Mesendoderm (in vitro differentiated cells): ENCODE results near the gene SMURF2.
A peak's percentile ranks its signal among the peaks of the same experiment; 100 is the strongest.

Experiments used
- DNase-seq: peaks from one replicate; pipeline ENCODE4 v3.0.0; 2013
- H2AK5ac ChIP-seq: 2 replicates; pipeline ENCODE4 v1.6.1; 2013; ENCODE audit warnings: low read length, inconsistent platforms
- H2BK120ac ChIP-seq: 2 replicates; pipeline ENCODE4 v1.6.1; 2013; ENCODE audit warnings: low read depth, mild to moderate bottlenecking, low read length, moderate library complexity, mixed read lengths
- H2BK15ac ChIP-seq: replicated peaks from 2 replicates; pipeline ENCODE4 v1.6.1; 2013; ENCODE audit warnings: low read depth, mild to moderate bottlenecking, moderate library complexity
- H2BK5ac ChIP-seq: 2 replicates; pipeline ENCODE4 v1.6.1; 2013; ENCODE audit warnings: low read length, inconsistent platforms
- H3K18ac ChIP-seq: 2 replicates; pipeline ENCODE4 v1.6.1; 2013; ENCODE audit warnings: mild to moderate bottlenecking, low read length, mixed read lengths
- H3K23ac ChIP-seq: one replicate; pipeline ENCODE4 v1.6.1; 2013; ENCODE audit warnings: low read length
- H3K27ac ChIP-seq: 2 replicates; pipeline ENCODE4 v1.5.1; 2013; ENCODE audit warnings: low read depth, mild to moderate bottlenecking, inconsistent platforms, low read length, moderate library complexity
- H3K27me3 ChIP-seq: 2 replicates; pipeline ENCODE4 v1.6.1; 2013; ENCODE audit warnings: low read length, control low read depth, mild to moderate bottlenecking, inconsistent platforms; ENCODE audit not compliant: insufficient read depth, poor library complexity
- H3K36me3 ChIP-seq: 2 replicates; pipeline ENCODE4 v1.6.1; 2013; ENCODE audit warnings: low read length, inconsistent platforms; ENCODE audit not compliant: control insufficient read depth, insufficient read depth
- H3K4ac ChIP-seq: one replicate; pipeline ENCODE4 v1.6.1; 2013; ENCODE audit warnings: low read depth, mild to moderate bottlenecking, low read length, moderate library complexity
- H3K4me1 ChIP-seq: 2 replicates; pipeline ENCODE4 v1.6.1; 2013; ENCODE audit warnings: low read depth, low read length, inconsistent platforms; ENCODE audit not compliant: control insufficient read depth
- H3K4me2 ChIP-seq: 2 replicates; pipeline ENCODE4 v1.6.1; 2013; ENCODE audit warnings: low read length
- H3K4me3 ChIP-seq: 2 replicates; pipeline ENCODE4 v1.5.1; 2013; ENCODE audit warnings: mild to moderate bottlenecking, low read length
- H3K56ac ChIP-seq: one replicate; pipeline ENCODE4 v1.6.1; 2013; ENCODE audit warnings: low read length
- H3K79me1 ChIP-seq: 2 replicates; pipeline ENCODE4 v1.6.1; 2013; ENCODE audit warnings: low read length, inconsistent platforms
- H3K79me2 ChIP-seq: 2 replicates; pipeline ENCODE4 v1.6.1; 2013; ENCODE audit warnings: mild to moderate bottlenecking, low read length; ENCODE audit not compliant: control insufficient read depth, insufficient read depth
- H3K9ac ChIP-seq: 2 replicates; pipeline ENCODE4 v1.6.1; 2013; ENCODE audit warnings: low read length, inconsistent platforms
- H4K5ac ChIP-seq: one replicate; pipeline ENCODE4 v1.6.1; 2013; ENCODE audit warnings: low read length
- H4K8ac ChIP-seq: one replicate; pipeline ENCODE4 v1.6.1; 2013; ENCODE audit warnings: low read depth, mild to moderate bottlenecking, control low read depth, low read length, moderate library complexity
- WGBS: extraction: QIAGEN DNeasy Blood & Tissue Kit; methylation state at CpG from one replicate; pipeline ENCODE4 v1.1.7; 2013; ENCODE audit warnings: low lambda C conversion rate, missing lambda C conversion rate; ENCODE audit not compliant: insufficient coverage; ENCODE audit errors: extremely low coverage; 5-methylcytosine and 5-hydroxymethylcytosine counted together

The SMURF2 gene

DNA sequence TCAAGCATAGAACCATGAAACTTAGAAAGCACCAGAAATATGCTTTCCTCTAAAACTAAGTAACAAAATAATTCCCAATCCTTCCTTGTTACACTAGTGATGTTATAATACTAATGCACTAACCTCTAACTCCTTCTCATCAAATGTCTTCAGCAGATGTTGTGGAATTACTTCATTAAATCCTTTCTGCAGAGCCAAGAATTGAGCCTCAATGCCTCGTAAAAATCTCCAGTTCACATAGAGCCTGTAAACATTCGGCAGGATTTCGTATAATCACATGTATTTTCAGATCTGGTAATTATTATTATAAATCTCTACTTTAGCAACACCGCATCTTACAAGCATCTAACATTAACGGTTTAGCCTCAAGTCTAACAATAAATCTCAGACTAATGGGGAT, 110.6 kb downstream of the SMURF2 start:
- H3K36me3 ChIP-seq, result no peaks in the 10 kb centered on the region
- H3K79me2 ChIP-seq, result no peaks in the 10 kb centered on the region
- H3K18ac ChIP-seq, result no peak overlapping the region
- H4K5ac ChIP-seq, result no peak overlapping the region
- no peaks in the 10 kb centered on the region for H3K79me1 ChIP-seq
- H3K4me1 ChIP-seq, result no peaks in the 10 kb centered on the region
- H3K4me2 ChIP-seq, result no peak overlapping the region
- H3K9ac ChIP-seq, result no peak overlapping the region
- H4K8ac ChIP-seq, result no peak overlapping the region
- H3K27me3 ChIP-seq, result no peaks in the 10 kb centered on the region
- no CpG with 5 or more reads among the region's 5 CpGs for WGBS
- H3K4ac ChIP-seq, result no peak overlapping the region
- H3K23ac ChIP-seq, result no peak overlapping the region
- H2BK120ac ChIP-seq, result no peak overlapping the region
- H2BK5ac ChIP-seq, result no peak overlapping the region
- H2BK15ac ChIP-seq, result no peak overlapping the region
- H3K56ac ChIP-seq, result no peak overlapping the region
- no peak overlapping the region for H3K4me3 ChIP-seq
- no peak overlapping the region for H3K27ac ChIP-seq
- no peak for DNase-seq
- H2AK5ac ChIP-seq, result no peak overlapping the region

- Histone ChIP-seq H2AK5ac (no peak overlapping the region), H2BK120ac (no peak overlapping the region), H3K23ac (no peak overlapping the region), H3K4ac (no peak overlapping the region), H3K36me3 (no peaks in the 10 kb centered on the region), H3K9ac (no peak overlapping the region), H3K4me3 (no peak overlapping the region), H3K4me1 (no peaks in the 10 kb centered on the region), H3K4me2 (no peak overlapping the region), H3K56ac (no peak overlapping the region), H4K8ac (no peak overlapping the region), H3K27ac (no peak overlapping the region), H3K18ac (no peak overlapping the region), H3K27me3 (no peaks in the 10 kb centered on the region), H4K5ac (no peak overlapping the region), H3K79me2 (no peaks in the 10 kb centered on the region), H2BK5ac (no peak overlapping the region), H2BK15ac (no peak overlapping the region), H3K79me1 (no peaks in the 10 kb centered on the region)
- WGBS, result no CpG with 5 or more reads among the region's 10 CpGs
- DNase-seq, result peak; percentile 75
Measured at GRCh38 chr17:64547319-64547718, 114.8 kb downstream of the SMURF2 start.

DNA sequence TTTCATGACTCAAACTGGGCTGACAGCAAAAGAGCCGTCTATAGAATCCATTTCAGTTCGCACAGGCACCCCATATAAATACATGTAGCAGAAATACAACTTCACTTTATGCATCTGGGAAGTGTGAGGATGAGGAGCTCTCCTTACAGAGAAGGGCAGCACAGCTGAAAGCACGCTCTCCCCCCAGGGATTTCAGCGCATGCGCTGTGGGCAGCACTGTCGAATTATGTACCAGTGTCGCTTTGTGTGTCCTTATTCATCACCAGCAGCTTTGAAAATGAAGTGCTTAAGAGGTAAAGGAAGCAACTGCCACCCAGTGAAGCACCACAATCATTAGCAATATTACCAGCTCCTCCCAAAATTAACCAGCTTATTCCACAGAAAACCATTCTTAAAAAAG, 115.4 kb downstream of the SMURF2 start:
- Histone ChIP-seq H3K79me2 (no peaks in the 10 kb centered on the region), H3K36me3 (no peaks in the 10 kb centered on the region), H3K79me1 (no peaks in the 10 kb centered on the region), H2BK15ac (no peak overlapping the region), H2BK120ac (no peak overlapping the region), H3K4me2 (no peak overlapping the region), H3K4me3 (no peak overlapping the region), H3K4me1 (no peaks in the 10 kb centered on the region), H4K5ac (no peak overlapping the region), H3K9ac (no peak overlapping the region), H4K8ac (no peak overlapping the region), H2BK5ac (no peak overlapping the region), H3K23ac (no peak overlapping the region), H3K27me3 (no peaks in the 10 kb centered on the region), H3K18ac (no peak overlapping the region), H3K27ac (no peak overlapping the region), H3K56ac (no peak overlapping the region), H3K4ac (no peak overlapping the region), H2AK5ac (no peak overlapping the region)
- DNase-seq, result no peak
- no CpG with 5 or more reads among the region's 7 CpGs for WGBS

GRCh38 chr17:64544742-64545141, 117.4 kb downstream of the SMURF2 start:
- no peak overlapping the region for H2BK5ac ChIP-seq
- no peaks in the 10 kb centered on the region for H3K27me3 ChIP-seq
- no peak overlapping the region for H3K4ac ChIP-seq
- DNase-seq, result no peak
- no peak overlapping the region for H3K9ac ChIP-seq
- H3K4me1 ChIP-seq, result no peaks in the 10 kb centered on the region
- H3K4me2 ChIP-seq, result no peak overlapping the region
- no peak overlapping the region for H4K5ac ChIP-seq
- no peaks in the 10 kb centered on the region for H3K79me1 ChIP-seq
- no peaks in the 10 kb centered on the region for H3K36me3 ChIP-seq
- no peak overlapping the region for H3K4me3 ChIP-seq
- no peak overlapping the region for H2BK120ac ChIP-seq
- WGBS, result no CpG with 5 or more reads among the region's 2 CpGs
- no peak overlapping the region for H3K56ac ChIP-seq
- H3K27ac ChIP-seq, result no peak overlapping the region
- no peaks in the 10 kb centered on the region for H3K79me2 ChIP-seq
- H2BK15ac ChIP-seq, result no peak overlapping the region
- no peak overlapping the region for H3K18ac ChIP-seq
- no peak overlapping the region for H2AK5ac ChIP-seq
- H3K23ac ChIP-seq, result no peak overlapping the region
- H4K8ac ChIP-seq, result no peak overlapping the region

DNA sequence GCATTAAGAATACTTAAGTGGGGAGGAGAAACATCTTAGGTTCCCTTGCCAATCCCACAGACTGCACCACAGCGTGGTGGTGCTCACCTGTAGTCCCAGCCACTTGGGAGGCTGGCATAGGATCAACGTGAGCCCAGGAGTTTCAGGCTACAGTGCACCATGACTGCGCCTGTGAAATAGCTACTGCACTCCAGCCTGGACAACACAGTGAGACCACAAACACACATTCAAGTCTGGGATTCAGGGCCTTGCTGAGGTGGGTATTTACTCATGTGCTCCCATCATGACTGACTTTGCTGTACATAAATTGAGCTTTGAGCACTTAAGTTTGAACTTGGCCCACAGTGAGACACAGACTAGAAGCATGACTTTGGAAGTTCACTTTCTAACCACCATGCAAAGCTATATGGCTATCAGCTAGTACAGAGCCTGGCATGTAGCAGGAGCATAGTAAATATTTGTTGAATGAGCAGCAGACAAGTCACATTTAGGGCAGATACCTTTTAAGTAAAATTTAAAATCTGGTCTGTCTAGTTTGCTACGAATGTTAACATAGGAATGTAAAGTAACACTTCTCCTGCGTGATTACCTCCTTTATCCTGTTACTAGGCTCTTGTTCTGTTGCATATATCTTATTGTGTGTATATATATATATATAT, 121.9 kb downstream of the SMURF2 start:
- Histone ChIP-seq H3K27me3 (no peaks in the 10 kb centered on the region), H3K4me3 (no peak overlapping the region), H2BK5ac (no peak overlapping the region), H3K23ac (no peak overlapping the region), H4K8ac (no peak overlapping the region), H2BK15ac (no peak overlapping the region), H4K5ac (no peak overlapping the region), H3K56ac (no peak overlapping the region), H3K79me2 (no peaks in the 10 kb centered on the region), H2AK5ac (no peak overlapping the region), H3K4me1 (no peaks in the 10 kb centered on the region), H3K79me1 (peaks cover under 1% of the 10 kb centered on the region), H3K18ac (no peak overlapping the region), H3K27ac (no peak overlapping the region), H3K4ac (no peak overlapping the region), H3K9ac (no peak overlapping the region), H3K4me2 (no peak overlapping the region), H3K36me3 (peaks cover 9% of the 10 kb centered on the region), H2BK120ac (no peak overlapping the region)
- no CpG with 5 or more reads among the region's 5 CpGs for WGBS
- no peak for DNase-seq

GRCh38 chr17:64538508-64539130, 123.5 kb downstream of the SMURF2 start:
- Histone ChIP-seq H2BK5ac (no peak overlapping the region), H3K4me1 (no peaks in the 10 kb centered on the region), H3K36me3 (peaks cover 21% of the 10 kb centered on the region), H2AK5ac (no peak overlapping the region), H3K56ac (no peak overlapping the region), H3K23ac (no peak overlapping the region), H4K5ac (no peak overlapping the region), H3K4ac (no peak overlapping the region), H3K9ac (no peak overlapping the region), H3K4me3 (no peak overlapping the region), H3K27ac (no peak overlapping the region), H3K79me1 (peaks cover 2% of the 10 kb centered on the region), H4K8ac (no peak overlapping the region), H2BK15ac (no peak overlapping the region), H3K4me2 (no peak overlapping the region), H3K79me2 (no peaks in the 10 kb centered on the region), H3K27me3 (no peaks in the 10 kb centered on the region), H3K18ac (no peak overlapping the region), H2BK120ac (no peak overlapping the region)
- no peak for DNase-seq
- no CpG with 5 or more reads among the region's 7 CpGs for WGBS
